D341Med (cell line): Measurements from ENCODE around the gene GRIFIN.
"Not testable (repeated sequence)": the region's sequence is repeated elsewhere in the genome, so short reads cannot be mapped to it uniquely, and the experiment has no call there.

Experiments used
- DNase-seq: peaks from one replicate; pipeline ENCODE4 v3.0.0; 2012; ENCODE audit warnings: low spot score

GRIFIN gene

GRCh38 chr7:2453849-2454248 is 22.3 kb downstream of the GRIFIN start:
- DNase-seq = not testable (repeated sequence)

- no peak for DNase-seq
Observed at GRCh38 chr7:2452643-2453270, 23.4 kb downstream of the GRIFIN start.

- DNase-seq = peak; percentile 39
Observed at GRCh38 chr7:2452074-2452507, 24.1 kb downstream of the GRIFIN start.

- DNase-seq = peak; percentile 94
Observed at GRCh38 chr7:2451171-2452073, 24.8 kb downstream of the GRIFIN start.

GRCh38 chr7:2450198-2451107 is 25.7 kb downstream of the GRIFIN start:
- DNase-seq = peak; percentile 43

GRCh38 chr7:2446676-2447075 is 29.5 kb downstream of the GRIFIN start:
- DNase-seq = no peak

GRCh38 chr7:2445898-2446555 is 30.2 kb downstream of the GRIFIN start:
- peak; percentile 23 for DNase-seq

- DNase-seq = no peak
Observed at GRCh38 chr7:2445047-2445446, 31.2 kb downstream of the GRIFIN start.

GRCh38 chr7:2444476-2444875 is 31.7 kb downstream of the GRIFIN start:
- DNase-seq = no peak

- DNase-seq = no peak
Observed at GRCh38 chr7:2443491-2443890, 32.7 kb downstream of the GRIFIN start.

GRCh38 chr7:2441430-2442058 is 34.7 kb downstream of the GRIFIN start:
- no peak for DNase-seq

GRCh38 chr7:2440608-2441245 is 35.5 kb downstream of the GRIFIN start:
- DNase-seq = peak; percentile 22

GRCh38 chr7:2438775-2439174 is 37.4 kb downstream of the GRIFIN start:
- DNase-seq = peak; percentile 21

- no peak for DNase-seq
Observed at GRCh38 chr7:2438186-2438585, 38.0 kb downstream of the GRIFIN start.

GRCh38 chr7:2437537-2438148 is 38.6 kb downstream of the GRIFIN start:
- peak; percentile 21 for DNase-seq

GRCh38 chr7:2437136-2437535 is 39.1 kb downstream of the GRIFIN start:
- peak; percentile 21 for DNase-seq

- no peak for DNase-seq
Observed at GRCh38 chr7:2436341-2437104, 39.7 kb downstream of the GRIFIN start.

- no peak for DNase-seq
Observed at GRCh38 chr7:2435146-2435545, 41.1 kb downstream of the GRIFIN start.

- no peak for DNase-seq
Observed at GRCh38 chr7:2433713-2434550, 42.3 kb downstream of the GRIFIN start.
